Measurements from ENCODE around the gene SEC23A. TPM values are rescaled to one million over a fixed set of nuclear protein-coding genes. Genes with fewer than 3 reads are reported as not detected.

SEC23A gene
- total and polyA plus RNA-seq, 2 of the 13 experiments (the other 11 are each of a cell fraction or from before 2014, with no cell fraction given): 403 to 887 TPM

- 0 out of 2 replicates have a peak, but pooled peaks have one; percentile 40 for TF ChIP-seq ZNF260 (CRISPR knock-in tag; IDR thresholded peaks at IDR 0.05; ENCODE audit: borderline replicate concordance, low read depth)
- TF ChIP-seq FOXJ3 (CRISPR knock-in tag; IDR thresholded peaks at IDR 0.05; ENCODE audit: borderline replicate concordance): peak; percentile 86
- TF ChIP-seq DNMT3B (CRISPR knock-in tag; conservative IDR thresholded peaks at IDR 0.05): peak; percentile 83; the same call in 1 of the 2 replicates
- peak; percentile 85; the same call in 1 of the 2 replicates for TF ChIP-seq ZNF367 (CRISPR knock-in tag; IDR thresholded peaks at IDR 0.05; ENCODE audit: borderline replicate concordance)
- peak; percentile 94 for TF ChIP-seq ZFP90 (CRISPR knock-in tag; IDR thresholded peaks at IDR 0.05; ENCODE audit: borderline replicate concordance)
- TF ChIP-seq TBX2 (CRISPR knock-in tag; IDR thresholded peaks at IDR 0.05; ENCODE audit: borderline replicate concordance): peak; percentile 98
- TF ChIP-seq, protein P1, sequence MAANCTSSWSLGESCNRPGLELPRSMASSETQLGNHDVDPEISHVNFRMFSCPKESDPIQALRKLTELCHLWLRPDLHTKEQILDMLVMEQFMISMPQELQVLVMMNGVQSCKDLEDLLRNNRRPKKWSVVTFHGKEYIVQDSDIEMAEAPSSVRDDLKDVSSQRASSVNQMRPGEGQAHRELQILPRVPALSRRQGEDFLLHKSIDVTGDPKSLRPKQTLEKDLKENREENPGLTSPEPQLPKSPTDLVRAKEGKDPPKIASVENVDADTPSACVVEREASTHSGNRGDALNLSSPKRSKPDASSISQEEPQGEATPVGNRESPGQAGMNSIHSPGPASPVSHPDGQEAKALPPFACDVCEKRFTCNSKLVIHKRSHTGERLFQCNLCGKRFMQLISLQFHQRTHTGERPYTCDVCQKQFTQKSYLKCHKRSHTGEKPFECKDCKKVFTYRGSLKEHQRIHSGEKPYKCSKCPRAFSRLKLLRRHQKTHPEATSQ (CRISPR knock-in tag; IDR thresholded peaks at IDR 0.05; ENCODE audit: borderline replicate concordance): peak; percentile 96; the same call in 1 of the 2 replicates
- TF ChIP-seq, protein P2, sequence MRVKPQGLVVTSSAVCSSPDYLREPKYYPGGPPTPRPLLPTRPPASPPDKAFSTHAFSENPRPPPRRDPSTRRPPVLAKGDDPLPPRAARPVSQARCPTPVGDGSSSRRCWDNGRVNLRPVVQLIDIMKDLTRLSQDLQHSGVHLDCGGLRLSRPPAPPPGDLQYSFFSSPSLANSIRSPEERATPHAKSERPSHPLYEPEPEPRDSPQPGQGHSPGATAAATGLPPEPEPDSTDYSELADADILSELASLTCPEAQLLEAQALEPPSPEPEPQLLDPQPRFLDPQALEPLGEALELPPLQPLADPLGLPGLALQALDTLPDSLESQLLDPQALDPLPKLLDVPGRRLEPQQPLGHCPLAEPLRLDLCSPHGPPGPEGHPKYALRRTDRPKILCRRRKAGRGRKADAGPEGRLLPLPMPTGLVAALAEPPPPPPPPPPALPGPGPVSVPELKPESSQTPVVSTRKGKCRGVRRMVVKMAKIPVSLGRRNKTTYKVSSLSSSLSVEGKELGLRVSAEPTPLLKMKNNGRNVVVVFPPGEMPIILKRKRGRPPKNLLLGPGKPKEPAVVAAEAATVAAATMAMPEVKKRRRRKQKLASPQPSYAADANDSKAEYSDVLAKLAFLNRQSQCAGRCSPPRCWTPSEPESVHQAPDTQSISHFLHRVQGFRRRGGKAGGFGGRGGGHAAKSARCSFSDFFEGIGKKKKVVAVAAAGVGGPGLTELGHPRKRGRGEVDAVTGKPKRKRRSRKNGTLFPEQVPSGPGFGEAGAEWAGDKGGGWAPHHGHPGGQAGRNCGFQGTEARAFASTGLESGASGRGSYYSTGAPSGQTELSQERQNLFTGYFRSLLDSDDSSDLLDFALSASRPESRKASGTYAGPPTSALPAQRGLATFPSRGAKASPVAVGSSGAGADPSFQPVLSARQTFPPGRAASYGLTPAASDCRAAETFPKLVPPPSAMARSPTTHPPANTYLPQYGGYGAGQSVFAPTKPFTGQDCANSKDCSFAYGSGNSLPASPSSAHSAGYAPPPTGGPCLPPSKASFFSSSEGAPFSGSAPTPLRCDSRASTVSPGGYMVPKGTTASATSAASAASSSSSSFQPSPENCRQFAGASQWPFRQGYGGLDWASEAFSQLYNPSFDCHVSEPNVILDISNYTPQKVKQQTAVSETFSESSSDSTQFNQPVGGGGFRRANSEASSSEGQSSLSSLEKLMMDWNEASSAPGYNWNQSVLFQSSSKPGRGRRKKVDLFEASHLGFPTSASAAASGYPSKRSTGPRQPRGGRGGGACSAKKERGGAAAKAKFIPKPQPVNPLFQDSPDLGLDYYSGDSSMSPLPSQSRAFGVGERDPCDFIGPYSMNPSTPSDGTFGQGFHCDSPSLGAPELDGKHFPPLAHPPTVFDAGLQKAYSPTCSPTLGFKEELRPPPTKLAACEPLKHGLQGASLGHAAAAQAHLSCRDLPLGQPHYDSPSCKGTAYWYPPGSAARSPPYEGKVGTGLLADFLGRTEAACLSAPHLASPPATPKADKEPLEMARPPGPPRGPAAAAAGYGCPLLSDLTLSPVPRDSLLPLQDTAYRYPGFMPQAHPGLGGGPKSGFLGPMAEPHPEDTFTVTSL (CRISPR knock-in tag; IDR thresholded peaks at IDR 0.05; ENCODE audit: borderline replicate concordance): no peak
- TF ChIP-seq ZNF724P (CRISPR knock-in tag; IDR thresholded peaks at IDR 0.05; ENCODE audit: borderline replicate concordance): peak; percentile 85; the same call in 1 of the 2 replicates
- TF ChIP-seq PAWR (CRISPR knock-in tag; IDR thresholded peaks at IDR 0.05; ENCODE audit: borderline replicate concordance): no peak; the same call in 1 of the 2 replicates
- peak; percentile 51 for TF ChIP-seq BCL6 (CRISPR knock-in tag; IDR thresholded peaks at IDR 0.05)
- TF ChIP-seq, protein P3, sequence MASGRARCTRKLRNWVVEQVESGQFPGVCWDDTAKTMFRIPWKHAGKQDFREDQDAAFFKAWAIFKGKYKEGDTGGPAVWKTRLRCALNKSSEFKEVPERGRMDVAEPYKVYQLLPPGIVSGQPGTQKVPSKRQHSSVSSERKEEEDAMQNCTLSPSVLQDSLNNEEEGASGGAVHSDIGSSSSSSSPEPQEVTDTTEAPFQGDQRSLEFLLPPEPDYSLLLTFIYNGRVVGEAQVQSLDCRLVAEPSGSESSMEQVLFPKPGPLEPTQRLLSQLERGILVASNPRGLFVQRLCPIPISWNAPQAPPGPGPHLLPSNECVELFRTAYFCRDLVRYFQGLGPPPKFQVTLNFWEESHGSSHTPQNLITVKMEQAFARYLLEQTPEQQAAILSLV (CRISPR knock-in tag; IDR thresholded peaks at IDR 0.05; ENCODE audit: borderline replicate concordance): peak; percentile 78; the same call in 1 of the 2 replicates
- peak; percentile 71; the same call in 1 of the 2 replicates for TF ChIP-seq ZNF205 (CRISPR knock-in tag; IDR thresholded peaks at IDR 0.05)
- TF ChIP-seq ZNF839 (CRISPR knock-in tag; IDR thresholded peaks at IDR 0.05; ENCODE audit: borderline replicate concordance): peak; percentile 98
- peak; percentile 63; the same call in 1 of the 2 replicates for TF ChIP-seq ARID3A (IDR thresholded peaks at IDR 0.05; ENCODE audit: low read depth, low read length)
- peak; percentile 97 for TF ChIP-seq HNRNPLL (IDR thresholded peaks at IDR 0.05; ENCODE audit: low read depth, low read length, poor library complexity, severe bottlenecking)
- TF ChIP-seq ZBTB7A (CRISPR knock-in tag; IDR thresholded peaks at IDR 0.05): no peak
Measured at GRCh38 chr14:39114073-39114838, 11.2 kb upstream of the SEC23A start, which contains the start of gene GEMIN2 (continued).
